Measurements from ENCODE around the gene EEPD1.
A peak's percentile ranks its signal among the peaks of the same experiment; 100 is the strongest.

EEPD1 gene

DNA sequence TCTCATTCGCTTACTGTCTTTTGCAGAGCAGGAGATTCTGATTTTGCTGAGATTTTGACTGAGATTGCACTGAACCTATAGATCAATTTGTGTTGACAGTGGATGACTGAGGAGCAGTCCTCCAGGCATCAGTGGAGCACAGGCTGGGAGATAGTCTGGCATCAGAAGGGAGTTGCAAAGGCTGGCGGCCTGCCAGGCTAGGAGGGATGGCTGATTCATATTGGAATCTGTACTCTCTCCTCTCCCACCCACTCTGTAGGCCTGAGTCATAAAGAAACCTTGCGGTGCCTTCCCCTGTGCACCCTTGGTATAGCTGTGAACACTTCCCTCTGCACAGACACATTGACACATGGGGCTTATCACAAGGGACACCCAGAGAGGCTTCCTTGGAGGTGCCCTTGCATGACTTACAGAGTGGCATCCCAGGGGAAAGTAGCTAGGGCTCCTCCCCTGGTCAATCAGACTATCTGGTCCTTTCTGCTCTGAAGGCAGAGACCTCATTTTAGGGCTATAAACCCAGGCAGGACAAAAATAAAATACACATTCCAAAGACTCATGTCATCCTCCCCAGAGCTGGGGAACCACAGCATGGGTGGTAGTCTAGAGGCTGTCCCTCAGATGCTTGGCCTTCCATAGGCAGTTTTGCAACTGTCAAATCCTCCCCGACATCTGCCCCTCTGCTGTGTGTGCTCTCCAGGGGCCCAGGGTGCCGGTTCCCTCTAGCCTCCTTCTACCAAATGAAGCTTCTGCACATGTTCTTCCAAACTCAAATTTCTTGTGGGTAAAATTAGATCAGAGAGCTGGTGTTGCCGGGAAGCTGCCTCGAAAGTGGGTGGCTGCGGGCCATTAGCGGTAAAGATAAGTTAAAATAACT is 37.4 kb upstream of the EEPD1 start:
- H3K4me3 ChIP-seq (ENCODE audit: low read length), result 0 out of 2 replicates have a peak overlapping the region, but pooled peaks have one; percentile 11
- H3K27me3 ChIP-seq (ENCODE audit: low read depth, low read length), result peaks cover 79% of the 10 kb centered on the region
- H3K79me2 ChIP-seq (ENCODE audit: low read length), result no peaks in the 10 kb centered on the region
- H3K4me2 ChIP-seq (ENCODE audit: low read length), result peak overlapping the region; percentile 63
- no peak overlapping the region for H3K27ac ChIP-seq (ENCODE audit: low read length)
- H2AFZ ChIP-seq (ENCODE audit: low read depth, low read length), result no peak overlapping the region
- no peak overlapping the region for H3K9ac ChIP-seq (ENCODE audit: low read length)
- no peaks in the 10 kb centered on the region for H3K9me3 ChIP-seq (ENCODE audit: insufficient read depth, low read length)
- TF ChIP-seq, protein P1, sequence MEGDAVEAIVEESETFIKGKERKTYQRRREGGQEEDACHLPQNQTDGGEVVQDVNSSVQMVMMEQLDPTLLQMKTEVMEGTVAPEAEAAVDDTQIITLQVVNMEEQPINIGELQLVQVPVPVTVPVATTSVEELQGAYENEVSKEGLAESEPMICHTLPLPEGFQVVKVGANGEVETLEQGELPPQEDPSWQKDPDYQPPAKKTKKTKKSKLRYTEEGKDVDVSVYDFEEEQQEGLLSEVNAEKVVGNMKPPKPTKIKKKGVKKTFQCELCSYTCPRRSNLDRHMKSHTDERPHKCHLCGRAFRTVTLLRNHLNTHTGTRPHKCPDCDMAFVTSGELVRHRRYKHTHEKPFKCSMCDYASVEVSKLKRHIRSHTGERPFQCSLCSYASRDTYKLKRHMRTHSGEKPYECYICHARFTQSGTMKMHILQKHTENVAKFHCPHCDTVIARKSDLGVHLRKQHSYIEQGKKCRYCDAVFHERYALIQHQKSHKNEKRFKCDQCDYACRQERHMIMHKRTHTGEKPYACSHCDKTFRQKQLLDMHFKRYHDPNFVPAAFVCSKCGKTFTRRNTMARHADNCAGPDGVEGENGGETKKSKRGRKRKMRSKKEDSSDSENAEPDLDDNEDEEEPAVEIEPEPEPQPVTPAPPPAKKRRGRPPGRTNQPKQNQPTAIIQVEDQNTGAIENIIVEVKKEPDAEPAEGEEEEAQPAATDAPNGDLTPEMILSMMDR (IDR thresholded peaks at IDR 0.05; ENCODE audit: low read depth, low read length), result no peak
- no peak; the same call in 1 of the 2 replicates for TF ChIP-seq EZH2phosphoT487 (IDR thresholded peaks at IDR 0.05; ENCODE audit: low read depth)
- H3K4me1 ChIP-seq (ENCODE audit: low read length), result peaks cover 26% of the 10 kb centered on the region
- no peaks in the 10 kb centered on the region for H3K36me3 ChIP-seq (replicated peaks; ENCODE audit: low read depth, low read length)
- peaks cover 31% of the 10 kb centered on the region for H4K20me1 ChIP-seq (ENCODE audit: insufficient read depth, low read length)

DNA sequence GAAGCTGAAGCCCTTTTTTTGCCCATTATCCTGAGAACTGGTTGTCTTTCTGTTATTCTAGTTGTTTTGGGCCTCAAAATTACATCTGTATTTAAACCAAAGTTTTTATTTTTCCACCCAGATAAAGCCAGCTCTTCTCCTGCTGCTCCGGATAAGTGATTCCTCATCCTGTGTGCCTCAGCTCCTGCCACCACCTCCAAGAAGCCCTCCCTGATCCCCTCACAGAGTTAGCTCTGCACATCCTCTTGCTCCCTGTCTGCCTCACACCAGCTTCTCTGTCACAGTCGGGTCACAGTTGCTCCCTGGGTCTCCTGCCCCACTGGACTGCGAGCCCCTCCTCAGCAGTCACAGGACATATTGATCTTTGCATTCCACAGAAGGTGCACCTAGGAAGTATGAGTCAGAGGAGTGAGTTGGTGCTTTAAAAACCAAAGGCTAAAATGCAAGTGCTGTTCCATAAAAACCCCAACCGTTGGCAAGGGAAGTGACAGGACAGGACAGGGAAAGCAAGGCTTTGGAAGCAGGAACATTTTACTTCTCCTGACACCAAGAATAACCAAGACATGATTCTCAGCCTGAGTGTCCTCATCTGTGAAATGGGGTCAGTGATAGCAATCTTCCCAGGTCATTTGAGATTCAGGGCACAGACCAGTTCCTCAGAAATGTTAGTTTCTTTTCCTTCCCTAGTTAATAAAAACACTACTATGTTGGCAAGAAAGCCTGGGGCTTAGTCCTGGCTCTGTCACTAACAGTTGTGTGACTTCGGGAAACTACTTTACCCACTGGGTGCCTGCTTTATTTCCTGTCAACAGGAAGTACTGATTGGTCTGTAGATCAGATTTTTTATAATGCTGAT is 36.5 kb upstream of the EEPD1 start:
- TF ChIP-seq, protein P1 (IDR thresholded peaks at IDR 0.05; ENCODE audit: low read depth, low read length), result no peak
- TF ChIP-seq EZH2phosphoT487 (IDR thresholded peaks at IDR 0.05; ENCODE audit: low read depth), result no peak
- no peaks in the 10 kb centered on the region for H3K36me3 ChIP-seq (replicated peaks; ENCODE audit: low read depth, low read length)
- H3K4me2 ChIP-seq (ENCODE audit: low read length), result peak overlapping the region; percentile 63
- H3K27ac ChIP-seq (ENCODE audit: low read length), result no peak overlapping the region
- H3K4me1 ChIP-seq (ENCODE audit: low read length), result peaks cover 26% of the 10 kb centered on the region
- no peaks in the 10 kb centered on the region for H3K79me2 ChIP-seq (ENCODE audit: low read length)
- H3K4me3 ChIP-seq (ENCODE audit: low read length), result no peak overlapping the region
- peaks cover 31% of the 10 kb centered on the region for H4K20me1 ChIP-seq (ENCODE audit: insufficient read depth, low read length)
- peaks cover 76% of the 10 kb centered on the region for H3K27me3 ChIP-seq (ENCODE audit: low read depth, low read length)
- H2AFZ ChIP-seq (ENCODE audit: low read depth, low read length), result no peak overlapping the region
- H3K9me3 ChIP-seq (ENCODE audit: insufficient read depth, low read length), result no peaks in the 10 kb centered on the region
- H3K9ac ChIP-seq (ENCODE audit: low read length), result no peak overlapping the region

DNA sequence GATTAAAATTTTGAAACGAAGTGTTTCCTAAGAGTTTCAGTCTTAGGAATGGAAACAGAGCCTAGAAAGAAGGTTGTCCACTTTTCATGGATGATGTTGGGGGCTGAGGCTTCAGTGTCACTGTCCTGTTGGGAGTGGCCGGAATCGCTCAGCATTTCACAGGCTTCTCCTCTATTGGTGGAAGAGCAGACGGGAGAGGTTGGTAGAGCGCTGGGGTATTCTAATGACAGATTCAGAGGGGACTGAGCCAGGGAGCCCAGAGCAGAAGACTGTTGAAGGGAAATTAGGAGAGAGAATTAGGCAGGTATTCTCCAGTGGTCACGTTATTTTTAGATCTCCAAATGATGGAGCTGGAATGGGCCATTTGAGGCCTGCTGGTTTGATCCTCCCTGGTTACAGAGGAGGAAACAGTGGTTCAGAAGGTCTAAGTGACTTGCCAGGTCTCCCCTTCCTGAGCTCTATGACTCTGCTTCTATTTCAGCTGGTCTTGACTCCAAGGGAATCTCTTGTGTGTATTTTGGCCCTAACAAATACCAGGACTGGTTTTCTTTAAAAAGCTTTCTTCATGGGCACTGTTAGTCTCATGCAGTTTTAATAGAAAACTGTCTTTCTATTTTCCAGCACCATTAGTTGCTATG is 35.7 kb upstream of the EEPD1 start:
- H3K36me3 ChIP-seq (replicated peaks; ENCODE audit: low read depth, low read length), result no peaks in the 10 kb centered on the region
- H3K27me3 ChIP-seq (ENCODE audit: low read depth, low read length), result peaks cover 71% of the 10 kb centered on the region
- H3K27ac ChIP-seq (ENCODE audit: low read length), result no peak overlapping the region
- H4K20me1 ChIP-seq (ENCODE audit: insufficient read depth, low read length), result peaks cover 31% of the 10 kb centered on the region
- H3K4me1 ChIP-seq (ENCODE audit: low read length), result peaks cover 26% of the 10 kb centered on the region
- no peak overlapping the region for H3K9ac ChIP-seq (ENCODE audit: low read length)
- no peaks in the 10 kb centered on the region for H3K9me3 ChIP-seq (ENCODE audit: insufficient read depth, low read length)
- no peaks in the 10 kb centered on the region for H3K79me2 ChIP-seq (ENCODE audit: low read length)
- TF ChIP-seq, protein P1 (IDR thresholded peaks at IDR 0.05; ENCODE audit: low read depth, low read length), result no peak
- no peak for TF ChIP-seq EZH2phosphoT487 (IDR thresholded peaks at IDR 0.05; ENCODE audit: low read depth)
- H2AFZ ChIP-seq (ENCODE audit: low read depth, low read length), result no peak overlapping the region
- no peak overlapping the region for H3K4me3 ChIP-seq (ENCODE audit: low read length)
- no peak overlapping the region for H3K4me2 ChIP-seq (ENCODE audit: low read length)

Measured in OCI-LY3 (cell line).